ENCODE measurements around the gene S100A9. TPM values are rescaled to one million over a fixed set of nuclear protein-coding genes. Genes with fewer than 3 reads are reported as not detected.

The S100A9 gene
- polyA plus RNA-seq, 1 donor from 2014 or later, result not detected

- Histone ChIP-seq H4K20me1 (ENCODE audit: insufficient read depth) (no peaks in the 10 kb centered on the region), H3K27ac (ENCODE audit: low read length) (no peak overlapping the region), H3K27me3 (ENCODE audit: insufficient read depth, low read depth, low read length) (no peaks in the 10 kb centered on the region), H3K9ac (ENCODE audit: low read length) (no peak overlapping the region), H2AFZ (ENCODE audit: low read depth, low read length) (no peak overlapping the region), H3K79me2 (replicated peaks; ENCODE audit: insufficient read depth, low read length) (no peaks in the 10 kb centered on the region), H3K4me3 (ENCODE audit: low read length) (no peak overlapping the region), H3K36me3 (ENCODE audit: insufficient read depth, low read length) (no peaks in the 10 kb centered on the region), H3K9me2 (ENCODE audit: insufficient read depth, low read length) (no peaks in the 10 kb centered on the region), H3K9me3 (ENCODE audit: low read length) (peaks cover 8% of the 10 kb centered on the region), H3F3A (ENCODE audit: insufficient read depth, low read length, poor library complexity, severe bottlenecking) (no peaks in the 10 kb centered on the region), H3K4me2 (ENCODE audit: low read length) (no peak overlapping the region)
- no peak for TF ChIP-seq EP300 (conservative IDR thresholded peaks at IDR 0.05; ENCODE audit: poor library complexity, severe bottlenecking)
- TF ChIP-seq CTCF (IDR thresholded peaks at IDR 0.05; ENCODE audit: poor library complexity, severe bottlenecking), result no peak
- no peak for TF ChIP-seq EZH2 (IDR thresholded peaks at IDR 0.05; ENCODE audit: borderline replicate concordance, insufficient read depth, low read length, poor library complexity, severe bottlenecking)
- no peak for TF ChIP-seq POLR2AphosphoS5 (IDR thresholded peaks at IDR 0.05)
- TF ChIP-seq RAD21 (conservative IDR thresholded peaks at IDR 0.05), result no peak
- no peak for TF ChIP-seq REST (IDR thresholded peaks at IDR 0.05; ENCODE audit: borderline replicate concordance)
- TF ChIP-seq SMC3 (conservative IDR thresholded peaks at IDR 0.05; ENCODE audit: poor library complexity), result no peak
- TF ChIP-seq TAF1 (IDR thresholded peaks at IDR 0.05; ENCODE audit: low read depth), result no peak
- no peak for TF ChIP-seq MXI1 (conservative IDR thresholded peaks at IDR 0.05; ENCODE audit: poor library complexity, severe bottlenecking)
Measured at GRCh38 chr1:153379591-153379990, 21.9 kb downstream of the S100A9 start.

GRCh38 chr1:153380711-153381110 lies 23.1 kb downstream of the S100A9 start:
- H3K27me3 ChIP-seq (ENCODE audit: insufficient read depth, low read depth, low read length), result no peaks in the 10 kb centered on the region
- no peaks in the 10 kb centered on the region for H4K20me1 ChIP-seq (ENCODE audit: insufficient read depth)
- no peaks in the 10 kb centered on the region for H3K9me2 ChIP-seq (ENCODE audit: insufficient read depth, low read length)
- H3K4me2 ChIP-seq (ENCODE audit: low read length), result no peak overlapping the region
- no peak for TF ChIP-seq CTCF (IDR thresholded peaks at IDR 0.05; ENCODE audit: poor library complexity, severe bottlenecking)
- TF ChIP-seq MXI1 (conservative IDR thresholded peaks at IDR 0.05; ENCODE audit: poor library complexity, severe bottlenecking), result no peak
- no peak for TF ChIP-seq REST (IDR thresholded peaks at IDR 0.05; ENCODE audit: borderline replicate concordance)
- TF ChIP-seq POLR2AphosphoS5 (IDR thresholded peaks at IDR 0.05), result no peak
- no peak for TF ChIP-seq RAD21 (conservative IDR thresholded peaks at IDR 0.05)
- no peak for TF ChIP-seq SMC3 (conservative IDR thresholded peaks at IDR 0.05; ENCODE audit: poor library complexity)
- no peak for TF ChIP-seq EZH2 (IDR thresholded peaks at IDR 0.05; ENCODE audit: borderline replicate concordance, insufficient read depth, low read length, poor library complexity, severe bottlenecking)
- no peak for TF ChIP-seq EP300 (conservative IDR thresholded peaks at IDR 0.05; ENCODE audit: poor library complexity, severe bottlenecking)
- TF ChIP-seq TAF1 (IDR thresholded peaks at IDR 0.05; ENCODE audit: low read depth), result no peak
- no peaks in the 10 kb centered on the region for H3K79me2 ChIP-seq (replicated peaks; ENCODE audit: insufficient read depth, low read length)
- no peak overlapping the region for H3K27ac ChIP-seq (ENCODE audit: low read length)
- H3K4me3 ChIP-seq (ENCODE audit: low read length), result no peak overlapping the region
- no peaks in the 10 kb centered on the region for H3K36me3 ChIP-seq (ENCODE audit: insufficient read depth, low read length)
- peaks cover 8% of the 10 kb centered on the region for H3K9me3 ChIP-seq (ENCODE audit: low read length)
- no peak overlapping the region for H3K9ac ChIP-seq (ENCODE audit: low read length)
- H2AFZ ChIP-seq (ENCODE audit: low read depth, low read length), result no peak overlapping the region
- H3F3A ChIP-seq (ENCODE audit: insufficient read depth, low read length, poor library complexity, severe bottlenecking), result no peaks in the 10 kb centered on the region

Data from neural cell (in vitro differentiated cells).